ENCODE results near the gene MED13L.

The MED13L gene

DNA sequence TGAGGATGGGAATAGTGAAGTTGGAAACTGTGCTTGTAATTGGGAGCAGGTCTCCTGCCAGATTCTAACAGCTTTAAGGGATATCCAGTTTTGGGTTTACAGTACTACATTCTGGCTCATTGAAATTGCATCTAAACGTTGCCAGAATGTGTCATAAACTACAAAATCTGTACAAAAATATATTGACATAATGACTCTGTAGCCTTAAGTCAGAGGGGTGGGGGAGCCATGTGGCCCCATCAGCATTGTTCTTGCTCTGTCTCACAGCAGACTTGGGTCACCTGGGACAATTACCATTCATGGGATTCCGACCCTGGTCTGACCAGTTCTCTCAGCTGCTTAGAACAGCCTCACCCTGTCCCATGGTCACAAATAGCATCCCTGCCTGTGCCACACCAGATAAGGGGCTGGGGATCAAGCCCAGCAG lies 43.3 kb upstream of the MED13L start (continued):
- TF ChIP-seq, protein P1, sequence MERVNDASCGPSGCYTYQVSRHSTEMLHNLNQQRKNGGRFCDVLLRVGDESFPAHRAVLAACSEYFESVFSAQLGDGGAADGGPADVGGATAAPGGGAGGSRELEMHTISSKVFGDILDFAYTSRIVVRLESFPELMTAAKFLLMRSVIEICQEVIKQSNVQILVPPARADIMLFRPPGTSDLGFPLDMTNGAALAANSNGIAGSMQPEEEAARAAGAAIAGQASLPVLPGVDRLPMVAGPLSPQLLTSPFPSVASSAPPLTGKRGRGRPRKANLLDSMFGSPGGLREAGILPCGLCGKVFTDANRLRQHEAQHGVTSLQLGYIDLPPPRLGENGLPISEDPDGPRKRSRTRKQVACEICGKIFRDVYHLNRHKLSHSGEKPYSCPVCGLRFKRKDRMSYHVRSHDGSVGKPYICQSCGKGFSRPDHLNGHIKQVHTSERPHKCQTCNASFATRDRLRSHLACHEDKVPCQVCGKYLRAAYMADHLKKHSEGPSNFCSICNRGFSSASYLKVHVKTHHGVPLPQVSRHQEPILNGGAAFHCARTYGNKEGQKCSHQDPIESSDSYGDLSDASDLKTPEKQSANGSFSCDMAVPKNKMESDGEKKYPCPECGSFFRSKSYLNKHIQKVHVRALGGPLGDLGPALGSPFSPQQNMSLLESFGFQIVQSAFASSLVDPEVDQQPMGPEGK (CRISPR knock-in tag; IDR thresholded peaks at IDR 0.05; ENCODE audit: borderline replicate concordance): no peak
- TF ChIP-seq ISL1 (CRISPR knock-in tag; IDR thresholded peaks at IDR 0.05): no peak
- TF ChIP-seq, protein P2, sequence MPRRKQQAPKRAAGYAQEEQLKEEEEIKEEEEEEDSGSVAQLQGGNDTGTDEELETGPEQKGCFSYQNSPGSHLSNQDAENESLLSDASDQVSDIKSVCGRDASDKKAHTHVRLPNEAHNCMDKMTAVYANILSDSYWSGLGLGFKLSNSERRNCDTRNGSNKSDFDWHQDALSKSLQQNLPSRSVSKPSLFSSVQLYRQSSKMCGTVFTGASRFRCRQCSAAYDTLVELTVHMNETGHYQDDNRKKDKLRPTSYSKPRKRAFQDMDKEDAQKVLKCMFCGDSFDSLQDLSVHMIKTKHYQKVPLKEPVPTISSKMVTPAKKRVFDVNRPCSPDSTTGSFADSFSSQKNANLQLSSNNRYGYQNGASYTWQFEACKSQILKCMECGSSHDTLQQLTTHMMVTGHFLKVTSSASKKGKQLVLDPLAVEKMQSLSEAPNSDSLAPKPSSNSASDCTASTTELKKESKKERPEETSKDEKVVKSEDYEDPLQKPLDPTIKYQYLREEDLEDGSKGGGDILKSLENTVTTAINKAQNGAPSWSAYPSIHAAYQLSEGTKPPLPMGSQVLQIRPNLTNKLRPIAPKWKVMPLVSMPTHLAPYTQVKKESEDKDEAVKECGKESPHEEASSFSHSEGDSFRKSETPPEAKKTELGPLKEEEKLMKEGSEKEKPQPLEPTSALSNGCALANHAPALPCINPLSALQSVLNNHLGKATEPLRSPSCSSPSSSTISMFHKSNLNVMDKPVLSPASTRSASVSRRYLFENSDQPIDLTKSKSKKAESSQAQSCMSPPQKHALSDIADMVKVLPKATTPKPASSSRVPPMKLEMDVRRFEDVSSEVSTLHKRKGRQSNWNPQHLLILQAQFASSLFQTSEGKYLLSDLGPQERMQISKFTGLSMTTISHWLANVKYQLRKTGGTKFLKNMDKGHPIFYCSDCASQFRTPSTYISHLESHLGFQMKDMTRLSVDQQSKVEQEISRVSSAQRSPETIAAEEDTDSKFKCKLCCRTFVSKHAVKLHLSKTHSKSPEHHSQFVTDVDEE (CRISPR knock-in tag; IDR thresholded peaks at IDR 0.05): no peak

DNA sequence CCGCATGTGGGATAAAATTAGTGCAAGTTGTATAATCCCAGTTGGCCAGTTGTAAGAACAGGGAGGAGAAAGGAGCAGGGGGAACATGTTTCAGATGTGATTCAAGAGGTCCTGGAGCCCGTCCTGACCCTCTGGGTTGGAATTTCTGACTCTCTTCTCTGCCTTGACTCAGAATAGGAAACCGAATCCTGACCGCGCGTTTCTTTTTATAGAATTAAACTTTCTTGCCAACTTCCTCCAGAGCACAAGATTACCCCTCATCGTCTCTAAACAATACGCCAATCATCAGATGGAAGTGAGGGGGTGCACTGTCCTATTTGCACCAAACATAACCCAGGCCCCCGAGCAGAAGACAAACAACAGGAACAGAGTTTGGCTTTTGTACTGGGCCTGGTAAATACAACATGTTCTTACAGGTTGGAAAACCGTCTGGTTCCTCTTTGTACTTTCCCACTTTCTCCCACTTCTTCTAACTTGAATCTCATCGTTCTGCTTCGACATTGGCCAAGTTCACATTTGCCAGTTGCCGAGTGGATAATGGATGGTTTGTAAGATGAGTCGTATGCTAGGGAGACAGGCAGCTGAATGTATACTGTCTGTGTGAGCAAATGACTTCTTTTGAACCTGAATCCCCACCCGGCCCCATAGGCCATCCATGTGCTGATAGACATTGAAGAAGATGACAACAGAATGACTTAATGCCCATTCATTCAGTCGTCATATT lies 42.6 kb upstream of the MED13L start:
- ATAC-seq: peak; percentile 97
- TF ChIP-seq, protein P3, sequence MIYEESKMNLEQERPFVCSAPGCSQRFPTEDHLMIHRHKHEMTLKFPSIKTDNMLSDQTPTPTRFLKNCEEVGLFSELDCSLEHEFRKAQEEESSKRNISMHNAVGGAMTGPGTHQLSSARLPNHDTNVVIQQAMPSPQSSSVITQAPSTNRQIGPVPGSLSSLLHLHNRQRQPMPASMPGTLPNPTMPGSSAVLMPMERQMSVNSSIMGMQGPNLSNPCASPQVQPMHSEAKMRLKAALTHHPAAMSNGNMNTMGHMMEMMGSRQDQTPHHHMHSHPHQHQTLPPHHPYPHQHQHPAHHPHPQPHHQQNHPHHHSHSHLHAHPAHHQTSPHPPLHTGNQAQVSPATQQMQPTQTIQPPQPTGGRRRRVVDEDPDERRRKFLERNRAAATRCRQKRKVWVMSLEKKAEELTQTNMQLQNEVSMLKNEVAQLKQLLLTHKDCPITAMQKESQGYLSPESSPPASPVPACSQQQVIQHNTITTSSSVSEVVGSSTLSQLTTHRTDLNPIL (CRISPR knock-in tag; IDR thresholded peaks at IDR 0.05; ENCODE audit: low read depth): no peak
- TF ChIP-seq RARB (CRISPR knock-in tag; IDR thresholded peaks at IDR 0.05) (no peak), ZNF8 (CRISPR knock-in tag; IDR thresholded peaks at IDR 0.05) (no peak), TCF4 (CRISPR knock-in tag; IDR thresholded peaks at IDR 0.05; ENCODE audit: borderline replicate concordance) (no peak), TOX (CRISPR knock-in tag; IDR thresholded peaks at IDR 0.05; ENCODE audit: borderline replicate concordance) (no peak), ZNF70 (CRISPR knock-in tag; IDR thresholded peaks at IDR 0.05) (no peak), SNAI2 (CRISPR knock-in tag; IDR thresholded peaks at IDR 0.05) (no peak), PPARA (CRISPR knock-in tag; IDR thresholded peaks at IDR 0.05; ENCODE audit: borderline replicate concordance) (no peak), ZNF565 (CRISPR knock-in tag; conservative IDR thresholded peaks at IDR 0.05; ENCODE audit: low read depth) (no peak), ZFP30 (CRISPR knock-in tag; IDR thresholded peaks at IDR 0.05) (no peak), ARNTL (CRISPR knock-in tag; IDR thresholded peaks at IDR 0.05; ENCODE audit: borderline replicate concordance, low read depth) (no peak), ZFP3 (CRISPR knock-in tag; IDR thresholded peaks at IDR 0.05) (no peak), BACH2 (CRISPR knock-in tag; IDR thresholded peaks at IDR 0.05; ENCODE audit: borderline replicate concordance) (no peak), OSR1 (CRISPR knock-in tag; IDR thresholded peaks at IDR 0.05) (no peak), GLIS3 (CRISPR knock-in tag; IDR thresholded peaks at IDR 0.05) (no peak), ESRRG (CRISPR knock-in tag; IDR thresholded peaks at IDR 0.05) (no peak)
- TF ChIP-seq, protein P4, sequence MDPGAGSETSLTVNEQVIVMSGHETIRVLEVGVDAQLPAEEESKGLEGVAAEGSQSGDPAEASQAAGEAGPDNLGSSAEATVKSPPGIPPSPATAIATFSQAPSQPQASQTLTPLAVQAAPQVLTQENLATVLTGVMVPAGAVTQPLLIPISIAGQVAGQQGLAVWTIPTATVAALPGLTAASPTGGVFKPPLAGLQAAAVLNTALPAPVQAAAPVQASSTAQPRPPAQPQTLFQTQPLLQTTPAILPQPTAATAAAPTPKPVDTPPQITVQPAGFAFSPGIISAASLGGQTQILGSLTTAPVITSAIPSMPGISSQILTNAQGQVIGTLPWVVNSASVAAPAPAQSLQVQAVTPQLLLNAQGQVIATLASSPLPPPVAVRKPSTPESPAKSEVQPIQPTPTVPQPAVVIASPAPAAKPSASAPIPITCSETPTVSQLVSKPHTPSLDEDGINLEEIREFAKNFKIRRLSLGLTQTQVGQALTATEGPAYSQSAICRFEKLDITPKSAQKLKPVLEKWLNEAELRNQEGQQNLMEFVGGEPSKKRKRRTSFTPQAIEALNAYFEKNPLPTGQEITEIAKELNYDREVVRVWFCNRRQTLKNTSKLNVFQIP (CRISPR knock-in tag; IDR thresholded peaks at IDR 0.05; ENCODE audit: borderline replicate concordance, low read depth): no peak
- TF ChIP-seq, protein P2 (CRISPR knock-in tag; IDR thresholded peaks at IDR 0.05): no peak
